Measurements from ENCODE around the gene MEIS1.

DNA sequence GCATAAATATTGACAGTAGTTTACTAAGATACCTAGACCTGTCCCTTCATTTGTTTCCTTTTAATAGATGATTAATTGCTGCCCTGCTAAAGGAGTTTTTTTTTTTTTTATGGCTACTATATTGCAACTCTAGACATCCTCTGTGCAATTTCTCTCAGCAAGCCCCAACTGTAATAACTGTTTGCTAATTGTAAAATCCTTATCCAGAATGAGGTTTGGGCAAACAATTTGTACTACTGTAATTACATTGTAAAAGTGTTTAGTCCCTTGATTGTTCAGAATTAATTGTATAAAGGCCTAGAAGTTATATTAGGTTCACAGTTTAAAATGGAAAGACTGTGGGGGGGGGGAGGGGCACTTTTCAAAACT is 3.7 kb upstream of the MEIS1 start:
- no peak for TF ChIP-seq POLR2A (IDR thresholded peaks at IDR 0.05; ENCODE audit: low read depth, low read length)
- no peak for TF ChIP-seq POLR2AphosphoS5 (IDR thresholded peaks at IDR 0.05; ENCODE audit: low read depth, low read length)
- TF ChIP-seq TAF1 (IDR thresholded peaks at IDR 0.05; ENCODE audit: borderline replicate concordance, low read depth, low read length): no peak

Data from GM12892 (cell line).